GM18526 (cell line): Measurements from ENCODE around the gene PCNX2.

Experiments
- POLR2A ChIP-seq: IDR thresholded peaks from 3 replicates; pipeline ENCODE4 v1.6.1; 2011; ENCODE audit not compliant: insufficient read length; ENCODE audit errors: extremely low read depth

Gene PCNX2

GRCh38 chr1:232939748-232940147 is 355.8 kb downstream of the PCNX2 start:
- TF ChIP-seq POLR2A, result no peak

- TF ChIP-seq POLR2A, result no peak
Measured at GRCh38 chr1:232938926-232939325, 356.6 kb downstream of the PCNX2 start.

- TF ChIP-seq POLR2A, result no peak
Measured at GRCh38 chr1:232937741-232938375, 357.7 kb downstream of the PCNX2 start.

GRCh38 chr1:232936941-232937340 is 358.6 kb downstream of the PCNX2 start:
- no peak for TF ChIP-seq POLR2A
